ENCODE measurements around the gene MLPH. TPM values are rescaled to one million over a fixed set of nuclear protein-coding genes. Genes with fewer than 3 reads are reported as not detected.

The MLPH gene
- total and polyA plus RNA-seq, 2 of the 13 experiments (the other 11 are each of a cell fraction or from before 2014, with no cell fraction given): 0.12 TPM; not detected in 1

DNA sequence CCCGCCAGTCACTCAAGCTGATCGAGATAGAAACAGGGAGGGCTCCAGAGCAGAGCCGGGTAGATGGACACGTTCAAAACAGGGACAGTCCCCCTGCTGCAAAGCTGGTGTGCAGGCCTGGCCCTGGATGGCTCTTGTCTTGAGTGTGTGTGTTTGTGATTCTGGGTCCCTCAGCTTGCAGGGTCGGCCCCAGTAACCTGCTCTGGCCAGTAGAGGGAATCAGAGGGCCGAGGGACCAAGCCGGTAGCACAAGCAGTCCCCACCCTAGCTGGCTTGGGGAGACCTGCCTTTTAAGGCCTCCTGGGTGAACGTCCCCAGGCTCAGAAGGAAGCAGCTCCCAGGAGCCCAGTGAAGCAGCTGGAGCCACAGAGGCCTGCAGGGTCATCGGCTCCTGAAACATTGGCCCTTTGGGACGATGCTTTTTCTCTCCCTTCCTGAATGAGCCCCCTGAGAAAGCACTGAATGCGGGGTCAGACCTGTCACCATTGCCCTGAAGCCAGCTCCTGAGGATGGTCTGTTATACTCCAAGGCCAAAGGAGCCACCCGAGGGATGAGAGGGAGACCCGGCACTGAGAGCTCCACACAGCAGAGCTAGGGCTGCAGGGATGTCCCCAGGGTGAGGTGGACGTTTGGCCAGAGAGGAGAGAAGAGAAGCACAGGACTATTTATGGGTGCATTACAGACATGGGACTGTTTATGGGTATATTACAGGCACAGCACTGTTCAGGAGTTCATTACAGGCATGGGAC lies 15.4 kb upstream of the MLPH start (continued):
- TF ChIP-seq, protein P1, sequence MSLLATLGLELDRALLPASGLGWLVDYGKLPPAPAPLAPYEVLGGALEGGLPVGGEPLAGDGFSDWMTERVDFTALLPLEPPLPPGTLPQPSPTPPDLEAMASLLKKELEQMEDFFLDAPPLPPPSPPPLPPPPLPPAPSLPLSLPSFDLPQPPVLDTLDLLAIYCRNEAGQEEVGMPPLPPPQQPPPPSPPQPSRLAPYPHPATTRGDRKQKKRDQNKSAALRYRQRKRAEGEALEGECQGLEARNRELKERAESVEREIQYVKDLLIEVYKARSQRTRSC (CRISPR knock-in tag; IDR thresholded peaks at IDR 0.05; ENCODE audit: low read depth): no peak
- TF ChIP-seq, protein P2, sequence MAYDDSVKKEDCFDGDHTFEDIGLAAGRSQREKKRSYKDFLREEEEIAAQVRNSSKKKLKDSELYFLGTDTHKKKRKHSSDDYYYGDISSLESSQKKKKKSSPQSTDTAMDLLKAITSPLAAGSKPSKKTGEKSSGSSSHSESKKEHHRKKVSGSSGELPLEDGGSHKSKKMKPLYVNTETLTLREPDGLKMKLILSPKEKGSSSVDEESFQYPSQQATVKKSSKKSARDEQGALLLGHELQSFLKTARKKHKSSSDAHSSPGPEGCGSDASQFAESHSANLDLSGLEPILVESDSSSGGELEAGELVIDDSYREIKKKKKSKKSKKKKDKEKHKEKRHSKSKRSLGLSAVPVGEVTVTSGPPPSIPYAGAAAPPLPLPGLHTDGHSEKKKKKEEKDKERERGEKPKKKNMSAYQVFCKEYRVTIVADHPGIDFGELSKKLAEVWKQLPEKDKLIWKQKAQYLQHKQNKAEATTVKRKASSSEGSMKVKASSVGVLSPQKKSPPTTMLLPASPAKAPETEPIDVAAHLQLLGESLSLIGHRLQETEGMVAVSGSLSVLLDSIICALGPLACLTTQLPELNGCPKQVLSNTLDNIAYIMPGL (CRISPR knock-in tag; IDR thresholded peaks at IDR 0.05; ENCODE audit: borderline replicate concordance in 1 of 2, low read depth in 1 of 2): peak; percentile 36 to 47; a peak in 2 of 4 replicates
- TF ChIP-seq HMGA1 (CRISPR knock-in tag; conservative IDR thresholded peaks at IDR 0.05) (no peak), RELA (CRISPR knock-in tag; IDR thresholded peaks at IDR 0.05) (0 out of 2 replicates have a peak, but pooled peaks have one; percentile 48), PITX1 (CRISPR knock-in tag; IDR thresholded peaks at IDR 0.05) (no peak), PAWR (CRISPR knock-in tag; IDR thresholded peaks at IDR 0.05; ENCODE audit: borderline replicate concordance) (no peak), JARID2 (CRISPR knock-in tag; IDR thresholded peaks at IDR 0.05; ENCODE audit: insufficient replicate concordance) (no peak), ZNF333 (CRISPR knock-in tag; IDR thresholded peaks at IDR 0.05; ENCODE audit: borderline replicate concordance) (no peak), MYC (CRISPR knock-in tag; IDR thresholded peaks at IDR 0.05; ENCODE audit: borderline replicate concordance) (no peak), RAD21 (CRISPR knock-in tag; IDR thresholded peaks at IDR 0.05) (peak; percentile 79), ADNP (CRISPR knock-in tag; IDR thresholded peaks at IDR 0.05) (no peak), SMC3 (IDR thresholded peaks at IDR 0.05; ENCODE audit: low read length) (peak; percentile 36; the same call in 1 of the 2 replicates)
- TF ChIP-seq, protein P3, sequence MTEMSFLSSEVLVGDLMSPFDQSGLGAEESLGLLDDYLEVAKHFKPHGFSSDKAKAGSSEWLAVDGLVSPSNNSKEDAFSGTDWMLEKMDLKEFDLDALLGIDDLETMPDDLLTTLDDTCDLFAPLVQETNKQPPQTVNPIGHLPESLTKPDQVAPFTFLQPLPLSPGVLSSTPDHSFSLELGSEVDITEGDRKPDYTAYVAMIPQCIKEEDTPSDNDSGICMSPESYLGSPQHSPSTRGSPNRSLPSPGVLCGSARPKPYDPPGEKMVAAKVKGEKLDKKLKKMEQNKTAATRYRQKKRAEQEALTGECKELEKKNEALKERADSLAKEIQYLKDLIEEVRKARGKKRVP (CRISPR knock-in tag; IDR thresholded peaks at IDR 0.05): no peak
